NCI-H82 treated with DMSO at 0.1 percent for 48 hours (cell line): ENCODE results near the gene PLA2G3.

ENCODE experiments used
- DNase-seq: peaks from one replicate; lab custom pipeline; 2025; ENCODE audit not compliant: unreplicated experiment; lab: John Stamatoyannopoulos, UW

The PLA2G3 gene

GRCh38 chr22:31088233-31088986 is 51.9 kb downstream of the PLA2G3 start:
- no peak for DNase-seq

GRCh38 chr22:31087744-31088215 is 52.5 kb downstream of the PLA2G3 start:
- no peak for DNase-seq

- DNase-seq: no peak
These were observed 53.5 kb downstream of the PLA2G3 start for GRCh38 chr22:31086703-31087330.

GRCh38 chr22:31085928-31086327 is 54.4 kb downstream of the PLA2G3 start:
- DNase-seq: no peak

- DNase-seq: no peak
These were observed 54.8 kb downstream of the PLA2G3 start for GRCh38 chr22:31085493-31085824.

GRCh38 chr22:31084811-31085492 is 55.4 kb downstream of the PLA2G3 start:
- no peak for DNase-seq
